SK-MEL-5 (cell line): ENCODE results near the gene SPATA24. TPM values are rescaled to one million over a fixed set of nuclear protein-coding genes. Genes with fewer than 3 reads are reported as not detected.

Experiments
- DNase-seq: peaks from one replicate; pipeline ENCODE4 v3.0.0-alpha.2; 2016; ENCODE audit warnings: low read depth, low spot score
- in situ Hi-C: cut with HindIII; loops from 2 replicates; pipeline ENCODE4 v1.10.0; 2016; ENCODE audit warnings: low sequenced_read_pairs, high pct_unique_total_duplicates, low pct_unique_long_range_greater_than_20kb
- total RNA-seq: library from RNA; depleted of rRNA; stranded (reverse); fragments of >200 nt; shearing (Covaris generic); gene quantifications from 2 replicates; pipeline ENCODE4 v1.2.3, GENCODE V29; 2014

SPATA24 gene
- total RNA-seq, 1 experiment from 2014 or later = 9.7 TPM

DNA sequence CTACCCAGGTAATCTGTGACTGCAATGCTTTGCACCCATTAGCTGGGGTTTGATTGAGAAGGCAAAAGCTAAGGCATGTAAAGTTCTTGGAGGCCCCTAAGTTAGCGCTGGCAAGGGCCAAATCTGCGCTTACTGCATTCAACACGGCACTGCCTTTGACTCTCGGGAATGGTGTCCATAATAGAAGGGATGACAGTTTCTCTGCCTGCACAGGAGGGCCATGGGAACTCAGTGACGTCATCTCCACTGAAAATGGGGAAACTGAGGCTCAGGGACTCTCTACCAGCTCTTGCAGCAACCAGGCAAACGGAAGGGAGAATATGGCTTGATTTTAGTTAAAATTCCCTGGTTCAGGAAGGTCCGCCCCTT is 487 bp downstream of the SPATA24 start:
- no peak for DNase-seq
- in situ Hi-C loops = loop anchor here (25.0 kb wide), 1 partner anchor 159 kb away; the partner anchor contains the start of gene UBE2D2

DNA sequence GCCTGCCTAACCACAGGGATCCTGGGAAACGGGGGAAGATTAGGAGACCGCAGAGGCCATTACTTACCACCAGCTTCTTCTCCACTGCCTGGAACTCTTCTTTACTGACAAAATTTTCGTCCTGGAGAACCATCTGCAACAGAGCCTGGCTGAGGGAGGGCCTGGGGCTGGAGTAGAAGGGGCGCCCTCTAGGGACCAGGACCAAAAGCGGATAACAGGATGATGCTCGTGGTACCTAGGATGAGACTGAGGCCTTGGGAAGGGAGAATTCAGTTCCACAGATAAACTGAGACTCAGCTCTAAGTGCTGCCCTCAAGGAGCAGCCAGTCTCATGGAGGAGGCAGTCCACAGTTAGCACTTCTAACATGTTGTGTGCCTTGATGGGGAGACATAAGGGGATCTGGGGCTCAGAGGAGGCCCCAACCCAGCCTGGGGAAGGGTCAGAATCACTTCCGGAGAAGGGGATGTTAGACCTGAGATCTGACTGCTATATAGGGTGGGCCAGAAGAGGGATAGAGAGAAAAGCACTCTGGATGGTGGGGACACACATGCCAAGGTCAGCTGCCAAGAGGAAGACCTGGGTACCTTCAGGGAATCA is 1.2 kb downstream of the SPATA24 start:
- DNase-seq = peak; percentile 65
- in situ Hi-C loops = loop anchor here (25.0 kb wide), 1 partner anchor 160 kb away; the partner anchor contains the start of gene UBE2D2

DNA sequence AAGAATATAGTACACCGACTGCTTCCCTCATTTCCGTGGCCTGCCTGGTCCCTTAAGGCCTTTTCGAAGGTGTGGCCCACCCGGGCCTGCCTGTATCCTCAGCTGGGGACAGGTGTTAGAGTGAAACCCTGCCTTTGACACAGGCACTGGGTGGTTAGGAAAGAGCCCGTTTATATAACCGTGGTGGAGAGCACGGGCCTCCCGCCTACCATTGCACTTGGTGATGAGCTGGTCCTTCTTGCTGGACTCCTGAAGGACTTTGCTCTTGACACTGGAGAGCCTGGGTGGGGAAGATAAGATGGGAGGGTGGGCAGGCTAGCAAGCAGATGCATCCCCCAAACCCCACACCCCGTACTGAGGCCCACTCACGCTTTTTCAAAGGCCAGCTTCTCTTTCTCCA is 2.3 kb downstream of the SPATA24 start:
- in situ Hi-C loops = loop anchor here (25.0 kb wide), 1 partner anchor 161 kb away; the partner anchor contains the start of gene UBE2D2
- DNase-seq = no peak

DNA sequence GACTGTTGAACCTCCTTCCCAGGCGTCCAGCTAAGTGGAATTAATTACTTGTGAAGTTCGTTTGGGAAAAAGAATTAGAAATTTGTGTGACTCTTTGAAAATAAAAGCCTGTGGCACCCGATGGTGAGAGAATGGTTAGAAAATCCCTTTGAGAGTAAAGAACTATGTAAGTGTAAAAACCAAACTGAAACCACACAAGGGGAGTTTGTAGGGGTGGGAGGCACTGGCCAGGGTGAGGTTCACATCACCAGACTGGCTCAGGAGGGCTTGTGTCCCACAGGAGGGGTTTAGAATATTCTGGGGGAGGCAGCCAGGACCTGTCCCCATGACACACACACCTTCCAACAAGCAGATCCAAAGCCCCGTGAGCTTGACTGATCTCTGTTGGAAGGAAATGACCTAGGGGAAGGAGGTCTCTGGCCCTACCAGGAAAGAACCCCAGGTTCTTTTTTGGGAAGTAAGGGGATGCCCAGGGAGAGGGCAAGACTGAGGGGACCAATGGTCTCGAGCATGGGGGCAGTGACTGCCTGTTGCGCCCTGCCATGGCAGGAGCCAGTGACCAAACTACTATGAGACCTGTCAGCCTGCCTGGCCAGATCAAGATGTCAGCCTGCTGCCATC is 4.3 kb downstream of the SPATA24 start:
- in situ Hi-C loops = loop anchor here (25.0 kb wide), 1 partner anchor 163 kb away; the partner anchor contains the start of gene UBE2D2

DNA sequence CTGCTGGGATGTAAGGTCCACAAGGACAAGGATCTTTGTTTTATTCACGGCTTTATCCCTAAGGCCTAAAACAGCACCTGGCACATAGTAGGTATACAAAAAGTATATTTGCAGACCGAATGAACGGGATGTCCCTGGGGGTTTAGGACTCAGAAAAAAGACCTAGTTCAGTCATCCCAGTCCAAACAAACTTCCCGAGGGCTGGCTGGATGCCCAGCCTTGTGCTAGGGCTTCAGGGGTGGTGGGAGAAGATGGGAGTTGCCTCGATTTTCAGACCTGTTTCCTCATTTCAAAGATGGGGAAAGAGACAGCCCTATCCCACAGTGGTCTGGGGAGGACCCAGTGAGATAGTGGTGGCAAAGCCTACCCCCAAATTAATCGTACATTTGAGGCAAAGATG is 6.0 kb downstream of the SPATA24 start:
- DNase-seq = no peak
- in situ Hi-C loops = no loop called here

More for the DNA sequence above, 4.3 kb downstream of the SPATA24 start:
- DNase-seq = no peak

DNA sequence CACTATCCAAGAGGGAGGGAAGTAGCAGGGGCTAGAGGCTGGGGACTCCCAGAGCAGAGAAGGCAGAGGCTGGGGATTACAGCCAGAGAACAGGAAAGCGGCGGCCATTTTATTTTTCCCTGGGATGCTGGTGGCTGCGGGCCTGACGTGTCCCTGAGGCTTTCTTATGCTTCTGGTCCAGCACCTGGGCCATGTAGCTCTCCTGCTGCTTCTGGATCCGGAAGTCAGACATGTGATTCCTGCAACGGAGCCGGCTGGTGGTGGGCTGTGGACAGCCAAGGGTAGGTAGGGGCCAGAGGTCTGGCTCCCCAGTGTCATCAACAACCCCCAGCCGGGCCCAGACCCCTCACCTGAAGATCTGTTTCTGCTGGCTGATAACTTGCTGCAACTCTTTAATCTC is 7.2 kb downstream of the SPATA24 start:
- DNase-seq = no peak
- in situ Hi-C loops = no loop called here

DNA sequence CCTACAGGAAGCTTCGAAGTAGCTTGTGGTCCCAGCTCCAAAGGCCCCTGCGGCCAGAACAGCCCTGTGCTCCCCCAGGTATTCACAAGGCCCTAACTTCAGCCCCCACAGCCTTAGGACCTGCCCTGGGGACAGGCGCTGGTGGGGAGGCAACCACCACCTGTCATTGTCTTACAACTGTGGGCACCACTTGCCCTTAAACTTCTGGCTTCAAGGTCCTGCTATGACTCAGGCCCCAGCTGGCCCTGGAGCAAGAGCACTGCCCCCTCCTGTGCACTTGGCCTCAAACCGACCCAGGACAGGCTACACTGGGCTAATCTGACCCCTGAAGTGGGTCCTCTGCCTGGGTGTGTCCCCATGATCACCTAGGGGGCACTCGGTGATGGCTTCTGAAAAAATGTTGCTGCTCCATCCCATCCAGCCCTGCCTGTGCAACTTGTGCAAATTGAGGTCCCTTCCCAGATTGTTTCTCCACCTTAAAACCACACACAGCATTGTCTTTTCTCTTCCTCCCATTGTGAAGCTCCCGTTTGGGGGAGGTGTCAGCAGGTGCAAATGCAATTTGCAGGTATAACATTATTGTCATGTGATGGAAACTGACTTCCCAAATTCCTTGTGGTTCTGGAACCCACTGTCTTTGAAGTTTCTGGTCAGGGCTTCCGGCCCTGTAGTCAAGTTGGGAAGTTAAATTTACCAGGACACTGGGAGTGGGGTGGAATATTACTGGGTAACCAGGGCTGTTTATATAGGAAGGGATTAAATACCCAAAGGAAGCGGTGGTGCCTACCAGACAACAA is 7.8 kb downstream of the SPATA24 start:
- in situ Hi-C loops = no loop called here
- no peak for DNase-seq

DNA sequence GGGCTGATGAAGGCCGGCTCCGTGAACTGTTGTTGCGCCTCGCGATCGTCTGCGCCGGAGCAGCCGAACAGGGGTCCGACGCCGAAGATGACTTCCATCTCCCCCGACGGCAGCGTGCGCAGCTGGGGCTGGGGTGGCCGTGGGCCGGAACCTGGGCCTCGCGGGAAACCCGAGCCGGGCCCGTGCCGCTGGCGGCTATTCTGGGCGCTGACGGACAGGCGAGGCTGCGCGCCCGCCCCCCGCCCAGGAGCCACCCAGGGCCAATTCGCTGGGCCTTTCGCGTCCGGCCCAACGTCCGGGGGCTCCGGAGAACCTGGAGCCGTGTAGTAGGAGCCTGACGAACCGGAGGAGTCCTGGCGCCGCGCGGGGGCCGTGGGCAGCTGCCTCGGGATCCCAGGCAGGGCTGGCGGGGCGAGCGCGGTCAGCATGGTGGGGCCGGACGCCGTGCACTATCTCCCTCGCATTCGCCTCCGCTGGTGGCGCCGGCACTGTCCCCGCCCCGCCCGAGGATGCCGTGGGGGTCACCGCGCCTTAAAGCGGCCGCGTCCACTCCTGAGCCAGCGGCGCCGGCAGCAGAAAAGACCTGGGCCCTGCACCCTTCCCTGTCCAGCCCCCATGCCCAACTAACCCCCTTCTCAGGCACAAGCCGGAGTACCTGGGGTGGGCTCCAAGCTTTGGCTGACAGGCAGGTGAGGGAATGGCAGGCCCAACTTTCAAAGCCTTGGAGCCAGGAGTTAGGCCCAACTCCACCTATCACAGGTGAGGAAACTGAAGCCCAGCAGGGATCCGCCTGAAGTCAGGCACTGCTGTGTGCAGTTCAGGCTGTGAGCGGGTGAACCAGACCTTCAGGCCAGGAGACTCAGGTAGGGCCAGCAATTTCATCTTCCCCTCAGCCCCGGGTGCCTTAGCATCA is 9.0 kb downstream of the SPATA24 start, which contains the start of gene PROB1:
TSS of gene PROB1 (minus strand) at position 451 of the 913 bp plus-strand sequence. CDS start at position 428, 23 bp downstream.
- in situ Hi-C loops = no loop called here
- DNase-seq = no peak

DNA sequence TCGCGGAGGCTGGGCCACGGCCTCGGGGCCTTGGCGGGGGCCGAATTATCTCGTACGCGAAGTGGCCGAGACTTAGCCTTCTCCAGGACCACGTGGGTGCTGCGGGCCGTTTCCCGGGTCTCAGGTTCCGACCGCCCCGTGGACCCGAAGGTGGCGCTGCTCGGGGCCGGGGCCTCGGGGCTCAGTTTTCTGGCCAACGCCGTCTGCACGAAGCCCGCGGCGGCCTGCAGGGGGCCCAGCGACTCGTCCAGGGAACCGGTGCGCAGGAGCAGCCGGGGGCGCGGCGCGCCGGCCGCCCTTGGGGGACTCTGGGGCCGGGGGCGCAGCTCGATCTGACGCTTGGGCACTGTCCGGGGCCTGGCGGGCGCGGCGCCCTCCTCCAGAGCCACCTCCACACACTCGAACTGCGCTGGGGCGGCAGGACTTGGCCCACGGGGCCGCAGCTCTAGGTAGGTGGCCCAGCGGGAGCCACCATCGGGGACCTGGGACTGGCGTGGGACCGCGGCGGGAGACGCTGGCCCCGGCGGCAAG is 9.7 kb downstream of the SPATA24 start:
- DNase-seq = no peak
- in situ Hi-C loops = no loop called here

DNA sequence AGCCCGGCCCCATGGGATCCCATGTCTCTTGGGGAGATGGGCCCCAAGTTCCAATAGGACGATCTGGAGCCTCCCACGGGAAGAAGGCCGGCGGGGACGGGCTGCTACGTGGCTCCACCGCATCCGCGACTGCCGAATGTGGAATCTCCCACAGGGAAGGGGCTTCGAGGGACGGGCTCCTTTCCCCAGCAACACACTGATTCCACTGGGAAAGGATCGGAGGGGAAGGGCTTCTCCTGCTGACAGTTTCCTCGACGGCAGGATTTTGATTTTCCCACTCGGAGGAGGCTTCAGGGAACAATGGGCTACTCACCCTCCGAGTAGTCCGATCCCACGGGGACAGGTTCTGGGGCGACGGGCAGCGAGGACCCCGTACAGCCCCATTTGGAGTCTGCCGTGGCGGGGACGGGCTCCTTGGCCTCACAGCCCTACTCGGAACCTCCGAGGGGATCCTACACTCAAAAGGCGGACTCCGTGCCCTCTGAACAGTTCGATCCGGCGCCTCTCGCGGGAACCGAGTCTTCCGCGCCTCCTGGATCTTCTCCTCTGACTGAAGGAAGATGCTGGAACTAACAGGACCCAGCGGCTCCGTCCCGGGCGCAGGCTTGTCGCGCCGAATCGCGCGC is 10.3 kb downstream of the SPATA24 start:
- DNase-seq = no peak
- in situ Hi-C loops = no loop called here

DNA sequence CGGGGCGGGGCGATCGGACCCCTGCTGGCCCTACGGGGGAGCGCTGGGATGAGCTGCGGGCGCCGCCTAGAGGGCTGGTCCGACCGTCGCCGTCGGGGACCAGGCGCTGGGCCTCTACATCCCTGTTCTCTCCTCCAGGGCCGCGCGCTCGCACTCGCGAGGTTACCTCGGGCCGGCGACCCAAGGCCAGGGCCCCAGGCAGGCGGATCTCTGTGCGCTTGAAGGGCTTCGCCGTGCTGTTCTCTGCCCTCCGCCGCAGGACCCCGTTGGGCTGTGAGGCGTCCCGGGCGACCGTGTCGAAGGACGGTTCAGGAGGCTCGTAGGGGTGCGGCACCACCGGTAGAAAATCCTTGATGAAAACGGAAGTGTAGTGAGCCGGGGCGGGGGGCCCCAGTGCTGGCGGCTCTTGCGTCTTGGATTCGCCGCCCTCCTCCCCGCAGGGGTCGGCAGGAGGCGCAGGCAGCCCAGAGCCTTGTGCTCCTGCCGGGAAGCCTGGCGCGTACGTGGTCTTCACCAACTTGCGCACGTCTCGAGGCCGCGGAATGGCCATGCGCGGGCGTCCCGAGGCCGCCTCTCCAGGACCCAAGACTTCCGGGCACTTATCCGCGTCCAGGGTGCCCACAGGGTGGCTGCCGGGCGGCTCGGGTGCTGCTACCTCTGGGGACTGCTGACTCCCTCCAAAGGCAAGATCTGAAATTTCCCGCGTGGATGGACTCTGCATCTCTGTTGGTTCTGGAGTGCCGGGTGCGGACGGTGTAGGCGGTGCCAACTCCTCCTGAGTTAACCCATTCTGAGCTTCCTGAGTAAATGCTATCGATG is 11.0 kb downstream of the SPATA24 start:
- no peak for DNase-seq
- in situ Hi-C loops = no loop called here

DNA sequence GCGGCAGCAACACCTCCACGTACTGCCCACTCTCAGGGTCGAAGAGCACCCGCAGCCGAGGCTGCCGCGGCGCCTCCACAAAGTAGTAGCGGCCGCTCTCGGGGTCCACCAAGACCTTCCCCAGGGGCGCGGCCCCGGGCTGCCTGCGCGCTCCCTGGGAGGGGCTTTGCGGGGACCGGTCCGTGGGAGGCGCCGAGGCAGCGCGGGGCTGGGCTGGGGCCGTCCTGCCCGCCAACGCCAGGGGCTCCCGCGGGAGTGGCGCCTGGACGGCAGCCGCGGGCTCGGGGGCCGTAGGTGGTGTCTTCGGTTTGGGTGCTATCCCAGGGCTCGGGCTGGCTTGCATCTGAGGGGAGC is 11.6 kb downstream of the SPATA24 start:
- in situ Hi-C loops = no loop called here
- DNase-seq = no peak

DNA sequence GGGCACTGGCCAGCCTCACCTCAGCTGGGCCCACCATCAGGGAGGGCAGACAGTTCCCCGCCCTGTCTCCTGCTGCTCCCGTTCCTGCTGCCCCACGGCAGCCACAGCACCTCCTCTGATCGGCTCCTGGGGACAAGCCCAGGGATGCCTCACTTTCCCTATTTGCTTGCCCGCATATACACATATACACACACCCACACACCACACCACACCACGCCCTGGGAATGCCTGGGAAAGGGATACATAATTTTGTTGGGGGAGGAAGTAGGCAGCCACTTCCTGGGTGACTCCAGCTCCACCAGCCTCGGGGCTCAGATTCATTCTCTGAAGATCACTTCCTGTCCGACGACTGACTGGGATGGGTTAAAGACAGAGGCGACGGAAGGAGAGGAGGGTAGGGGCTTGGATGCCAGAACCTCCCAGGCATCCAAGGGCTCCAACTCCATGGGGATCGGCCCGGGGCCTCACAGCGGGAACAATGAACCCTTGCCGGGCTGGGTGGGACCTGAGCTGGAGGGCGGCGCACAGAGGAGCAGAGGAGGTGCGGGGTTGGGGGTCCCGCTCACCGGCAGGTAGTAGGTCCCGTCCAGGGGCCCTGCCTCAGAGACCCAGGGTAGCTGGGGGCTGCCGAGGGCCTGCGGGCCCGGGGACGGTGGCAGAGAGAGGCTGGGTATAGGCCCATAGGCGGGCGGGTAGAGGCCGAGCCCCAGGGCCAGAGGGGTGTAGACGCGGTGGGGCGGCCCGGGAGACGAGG is 12.1 kb downstream of the SPATA24 start:
- in situ Hi-C loops = no loop called here
- no peak for DNase-seq

DNA sequence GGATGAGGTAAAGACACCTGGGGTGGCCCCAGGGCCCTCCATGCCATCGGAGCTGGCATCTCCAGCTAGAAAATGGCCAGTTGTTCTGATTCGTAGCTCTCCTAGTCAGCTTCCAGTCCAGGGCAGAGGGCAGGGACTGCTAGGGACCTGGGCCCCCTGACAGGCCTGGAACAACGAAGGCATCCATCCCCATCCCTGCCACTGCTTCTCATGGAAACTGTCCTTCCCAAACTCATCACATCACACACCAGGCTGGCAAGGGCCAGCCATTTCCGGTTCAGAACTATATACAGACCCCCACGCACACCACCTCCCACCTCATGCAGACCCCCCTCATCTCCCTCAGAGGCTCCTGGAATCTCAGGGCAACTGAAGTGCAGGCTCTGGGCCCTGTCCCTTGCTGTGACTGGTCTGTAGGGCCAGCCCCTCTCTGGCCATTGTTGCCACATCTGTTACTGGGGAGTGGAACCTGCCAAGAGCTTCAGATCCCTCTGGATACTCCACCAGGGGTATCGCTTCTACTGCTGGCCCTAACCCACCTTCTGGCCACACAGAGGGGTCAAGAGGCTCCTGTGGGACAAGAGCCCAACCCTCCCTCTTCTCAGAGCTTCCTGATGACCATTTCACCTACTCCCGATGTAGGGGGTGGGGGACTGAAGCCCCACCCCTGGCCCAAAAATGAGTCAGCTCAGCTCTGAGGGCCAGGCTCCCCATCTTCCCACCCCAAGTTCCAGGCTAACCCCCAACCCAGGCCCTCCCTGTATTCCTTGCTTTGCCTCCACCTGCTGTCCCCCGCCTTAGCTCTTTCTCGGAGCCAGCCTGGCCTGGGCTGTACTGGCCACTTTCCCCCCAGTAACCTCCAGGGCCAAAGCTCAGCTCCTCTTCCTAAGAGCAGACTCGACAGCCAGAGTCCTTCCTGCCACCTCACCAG is 13.0 kb downstream of the SPATA24 start:
- DNase-seq = no peak
- in situ Hi-C loops = no loop called here
